Mesendoderm (in vitro differentiated cells): Measurements from ENCODE around the gene LCTL.
"Not testable (repeated sequence)": the region's sequence is repeated elsewhere in the genome, so short reads cannot be mapped to it uniquely, and the experiment has no call there.

Experiments
- DNase-seq: peaks from one replicate; pipeline ENCODE4 v3.0.0; 2013
- H2AK5ac ChIP-seq: 2 replicates; pipeline ENCODE4 v1.6.1; 2013; ENCODE audit warnings: low read length, inconsistent platforms
- H2BK120ac ChIP-seq: 2 replicates; pipeline ENCODE4 v1.6.1; 2013; ENCODE audit warnings: low read depth, mild to moderate bottlenecking, low read length, moderate library complexity, mixed read lengths
- H2BK15ac ChIP-seq: replicated peaks from 2 replicates; pipeline ENCODE4 v1.6.1; 2013; ENCODE audit warnings: low read depth, mild to moderate bottlenecking, moderate library complexity
- H2BK5ac ChIP-seq: 2 replicates; pipeline ENCODE4 v1.6.1; 2013; ENCODE audit warnings: low read length, inconsistent platforms
- H3K18ac ChIP-seq: 2 replicates; pipeline ENCODE4 v1.6.1; 2013; ENCODE audit warnings: mild to moderate bottlenecking, low read length, mixed read lengths
- H3K23ac ChIP-seq: one replicate; pipeline ENCODE4 v1.6.1; 2013; ENCODE audit warnings: low read length
- H3K27ac ChIP-seq: 2 replicates; pipeline ENCODE4 v1.5.1; 2013; ENCODE audit warnings: low read depth, mild to moderate bottlenecking, inconsistent platforms, low read length, moderate library complexity
- H3K27me3 ChIP-seq: 2 replicates; pipeline ENCODE4 v1.6.1; 2013; ENCODE audit warnings: low read length, control low read depth, mild to moderate bottlenecking, inconsistent platforms; ENCODE audit not compliant: insufficient read depth, poor library complexity
- H3K36me3 ChIP-seq: 2 replicates; pipeline ENCODE4 v1.6.1; 2013; ENCODE audit warnings: low read length, inconsistent platforms; ENCODE audit not compliant: control insufficient read depth, insufficient read depth
- H3K4ac ChIP-seq: one replicate; pipeline ENCODE4 v1.6.1; 2013; ENCODE audit warnings: low read depth, mild to moderate bottlenecking, low read length, moderate library complexity
- H3K4me1 ChIP-seq: 2 replicates; pipeline ENCODE4 v1.6.1; 2013; ENCODE audit warnings: low read depth, low read length, inconsistent platforms; ENCODE audit not compliant: control insufficient read depth
- H3K4me2 ChIP-seq: 2 replicates; pipeline ENCODE4 v1.6.1; 2013; ENCODE audit warnings: low read length
- H3K4me3 ChIP-seq: 2 replicates; pipeline ENCODE4 v1.5.1; 2013; ENCODE audit warnings: mild to moderate bottlenecking, low read length
- H3K56ac ChIP-seq: one replicate; pipeline ENCODE4 v1.6.1; 2013; ENCODE audit warnings: low read length
- H3K79me1 ChIP-seq: 2 replicates; pipeline ENCODE4 v1.6.1; 2013; ENCODE audit warnings: low read length, inconsistent platforms
- H3K79me2 ChIP-seq: 2 replicates; pipeline ENCODE4 v1.6.1; 2013; ENCODE audit warnings: mild to moderate bottlenecking, low read length; ENCODE audit not compliant: control insufficient read depth, insufficient read depth
- H3K9ac ChIP-seq: 2 replicates; pipeline ENCODE4 v1.6.1; 2013; ENCODE audit warnings: low read length, inconsistent platforms
- H4K5ac ChIP-seq: one replicate; pipeline ENCODE4 v1.6.1; 2013; ENCODE audit warnings: low read length
- H4K8ac ChIP-seq: one replicate; pipeline ENCODE4 v1.6.1; 2013; ENCODE audit warnings: low read depth, mild to moderate bottlenecking, control low read depth, low read length, moderate library complexity
- WGBS: extraction: QIAGEN DNeasy Blood & Tissue Kit; methylation state at CpG from one replicate; pipeline ENCODE4 v1.1.7; 2013; ENCODE audit warnings: low lambda C conversion rate, missing lambda C conversion rate; ENCODE audit not compliant: insufficient coverage; ENCODE audit errors: extremely low coverage; 5-methylcytosine and 5-hydroxymethylcytosine counted together

Gene LCTL

DNA sequence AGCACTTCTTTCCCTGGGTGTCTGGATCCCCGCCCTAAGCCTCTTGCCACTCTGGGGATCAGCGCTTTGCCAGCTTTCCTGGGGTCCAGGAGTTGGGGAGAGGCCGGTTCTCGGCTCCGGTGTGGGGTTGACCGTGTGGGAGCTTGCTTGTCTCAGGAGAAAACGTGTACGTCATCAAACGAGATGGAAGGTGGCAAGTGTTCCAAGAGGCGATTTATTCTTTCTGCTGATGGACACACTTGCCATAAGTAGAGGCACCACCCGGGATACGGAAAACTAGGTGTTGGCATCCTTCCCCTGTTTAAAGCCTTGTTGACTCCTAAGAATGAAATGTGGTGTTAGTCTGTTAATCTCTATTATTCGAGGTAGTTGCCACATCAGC lies 60.4 kb downstream of the LCTL start:
- Histone ChIP-seq H2BK15ac (no peak overlapping the region), H3K27ac (peak overlapping the region; percentile 71), H3K4me3 (peak overlapping the region; percentile 99), H4K5ac (no peak overlapping the region), H2BK5ac (peak overlapping the region; percentile 39), H3K4me1 (peaks cover 3% of the 10 kb centered on the region), H2AK5ac (peak overlapping the region; percentile 75), H3K56ac (peak overlapping the region; percentile 99), H3K18ac (peak overlapping the region; percentile 91), H3K79me1 (peaks cover 6% of the 10 kb centered on the region), H3K79me2 (peaks cover 46% of the 10 kb centered on the region), H3K23ac (peak overlapping the region; percentile 20), H3K9ac (peak overlapping the region; percentile 96), H3K36me3 (peaks cover 4% of the 10 kb centered on the region), H3K27me3 (no peaks in the 10 kb centered on the region), H2BK120ac (no peak overlapping the region), H3K4me2 (peak overlapping the region; percentile 89), H4K8ac (no peak overlapping the region), H3K4ac (peak overlapping the region; percentile 84)
- DNase-seq = no peak
- WGBS = no CpG with 5 or more reads among the region's 13 CpGs

DNA sequence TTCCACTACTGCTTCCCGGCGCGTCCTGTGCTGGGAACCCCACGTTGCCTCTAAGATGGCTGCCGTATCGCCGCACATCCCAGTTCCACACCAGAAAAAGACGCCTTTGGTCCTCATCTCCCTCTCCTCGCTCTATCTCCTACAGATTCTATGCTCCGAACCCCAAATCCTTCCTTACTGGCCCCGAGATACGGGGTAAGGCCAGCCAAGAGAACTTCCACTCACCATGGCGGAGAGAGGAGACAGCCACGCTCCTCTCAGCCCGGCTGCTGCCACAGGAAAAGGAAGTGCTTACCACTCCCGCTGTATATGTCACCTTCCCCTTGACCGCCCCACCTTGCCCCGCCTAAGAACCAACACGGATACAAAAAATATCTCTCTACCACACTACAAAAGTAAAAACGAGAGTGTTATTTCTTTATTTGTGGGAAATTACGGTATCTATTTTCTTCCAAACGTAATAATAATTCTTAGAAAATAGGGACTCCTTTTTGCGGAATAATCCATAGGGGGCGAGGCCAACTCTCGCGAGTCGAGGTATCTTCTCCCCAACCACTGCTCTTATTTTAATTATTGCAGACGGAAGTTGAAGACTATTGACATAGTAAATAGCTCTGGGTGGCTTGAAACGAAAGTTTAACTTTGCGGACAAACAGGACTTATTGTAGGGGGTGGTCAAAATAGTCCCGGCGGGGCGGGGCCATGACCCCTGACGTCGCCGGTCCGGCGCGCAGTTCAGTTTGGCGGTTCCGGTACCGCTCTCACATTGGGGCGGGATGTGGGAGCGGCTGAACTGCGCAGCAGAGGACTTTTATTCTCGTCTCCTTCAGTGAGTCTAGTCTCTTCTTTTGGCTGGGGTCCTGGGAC lies 61.0 kb downstream of the LCTL start, which contains the start of the genes RPL4 and ZWILCH:
RPL4 (minus strand) TSS at position 293 of the 867 bp plus-strand sequence; CDS start at position 228, 65 bp downstream.
ZWILCH (plus strand) TSS at position 764 of the 867 bp plus-strand sequence; CDS start at position 777, 13 bp downstream.
- Histone ChIP-seq H2AK5ac (peak within 1 kb of the TSS; percentile 96), H3K4me3 (peak within 1 kb of the TSS; percentile 99), H3K56ac (peak within 1 kb of the TSS; percentile 99), H3K23ac (peak within 1 kb of the TSS; percentile 20), H3K79me2 (peaks cover 46% of the 10 kb centered on the region), H3K9ac (peak within 1 kb of the TSS; percentile 96), H3K79me1 (peaks cover 6% of the 10 kb centered on the region), H3K4ac (peak within 1 kb of the TSS; percentile 95), H3K4me2 (peak within 1 kb of the TSS; percentile 89), H4K5ac (no peak within 1 kb of the TSS), H2BK120ac (no peak within 1 kb of the TSS), H3K18ac (peak within 1 kb of the TSS; percentile 91), H3K27ac (peak within 1 kb of the TSS; percentile 80), H3K36me3 (peaks cover 4% of the 10 kb centered on the region), H3K4me1 (peaks cover 3% of the 10 kb centered on the region), H2BK5ac (peak within 1 kb of the TSS; percentile 98), H3K27me3 (no peaks in the 10 kb centered on the region), H4K8ac (no peak within 1 kb of the TSS), H2BK15ac (no peak within 1 kb of the TSS)
- no CpG with 5 or more reads among the region's 46 CpGs for WGBS
- DNase-seq = peak; percentile 93

DNA sequence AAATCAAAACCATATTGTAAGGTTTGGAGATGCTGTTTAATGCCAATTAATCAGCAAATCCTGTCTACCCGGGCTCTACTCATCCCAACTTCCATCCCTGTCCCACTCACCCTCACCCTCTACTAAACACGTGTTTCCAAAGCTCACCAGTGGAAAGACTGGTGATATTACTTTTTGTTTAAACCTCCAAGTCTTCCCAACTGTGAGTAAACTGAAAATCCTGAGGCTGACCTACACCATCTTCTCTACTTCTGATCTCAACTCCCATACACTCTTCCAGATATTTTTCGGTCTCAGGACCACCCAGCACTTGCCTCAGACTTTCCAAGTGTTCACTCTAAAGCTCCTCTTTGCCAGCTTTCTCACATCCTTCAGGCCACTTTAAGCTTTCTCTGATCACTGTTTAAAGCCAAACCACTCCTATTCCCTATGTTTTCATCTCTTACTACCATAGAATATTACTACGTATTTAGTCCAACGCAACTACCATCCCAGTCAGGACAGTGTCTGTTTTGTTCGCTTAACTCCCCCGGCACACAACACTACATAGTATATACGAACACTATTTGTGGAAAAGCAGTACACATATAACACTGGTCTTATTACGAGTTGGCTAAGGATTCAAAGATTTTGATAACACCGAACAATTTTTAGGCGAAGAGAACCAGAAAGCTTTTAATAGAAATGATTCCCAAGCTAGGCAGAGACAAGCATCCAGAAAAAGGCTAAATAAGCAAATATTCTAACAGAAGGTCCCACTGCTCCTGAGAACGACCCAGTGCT lies 61.8 kb downstream of the LCTL start:
- H2BK120ac ChIP-seq = no peak overlapping the region
- peak overlapping the region; percentile 99 for H3K56ac ChIP-seq
- WGBS = no CpG with 5 or more reads among the region's 12 CpGs
- H2BK5ac ChIP-seq = peak overlapping the region; percentile 98
- H3K4me3 ChIP-seq = peak overlapping the region; percentile 99
- H3K27ac ChIP-seq = peak overlapping the region; percentile 80
- peaks cover 3% of the 10 kb centered on the region for H3K4me1 ChIP-seq
- no peak for DNase-seq
- H3K79me2 ChIP-seq = peaks cover 46% of the 10 kb centered on the region
- no peak overlapping the region for H2BK15ac ChIP-seq
- no peak overlapping the region for H4K8ac ChIP-seq
- no peaks in the 10 kb centered on the region for H3K27me3 ChIP-seq
- H3K36me3 ChIP-seq = peaks cover 4% of the 10 kb centered on the region
- peak overlapping the region; percentile 96 for H2AK5ac ChIP-seq
- peak overlapping the region; percentile 95 for H3K4ac ChIP-seq
- peak overlapping the region; percentile 71 for H3K4me2 ChIP-seq
- H3K79me1 ChIP-seq = peaks cover 6% of the 10 kb centered on the region
- no peak overlapping the region for H3K23ac ChIP-seq
- H3K18ac ChIP-seq = peak overlapping the region; percentile 65
- H4K5ac ChIP-seq = no peak overlapping the region
- H3K9ac ChIP-seq = peak overlapping the region; percentile 96

DNA sequence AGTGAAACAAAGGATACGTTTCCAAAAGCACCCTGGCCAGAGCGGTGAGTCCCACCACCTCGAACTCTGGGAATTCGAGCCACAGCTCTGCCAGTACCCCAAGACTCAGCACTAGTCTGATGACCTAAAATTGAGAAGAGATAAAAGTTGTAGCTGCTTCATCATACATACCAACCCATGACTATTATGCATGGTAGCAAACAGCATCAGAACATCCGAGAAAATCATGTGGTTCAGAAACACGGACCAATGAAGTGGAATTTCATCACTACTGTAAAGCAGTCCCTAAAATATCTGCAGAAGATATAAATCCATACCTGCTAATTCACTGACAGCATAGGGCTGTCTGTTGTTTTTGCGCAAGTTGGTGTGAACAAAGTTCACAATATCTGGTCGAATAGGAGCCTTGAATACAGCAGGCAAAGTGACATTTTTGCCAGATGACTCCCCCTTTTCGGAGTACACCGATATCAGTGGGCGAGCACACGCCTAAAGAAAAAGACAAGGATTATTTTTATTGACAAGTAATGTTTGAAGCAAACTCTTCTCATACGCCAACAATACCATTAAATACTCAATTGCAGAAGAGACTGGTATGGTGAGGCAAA lies 62.7 kb downstream of the LCTL start:
- Histone ChIP-seq H3K4me2 (peak overlapping the region; percentile 71), H3K9ac (peak overlapping the region; percentile 96), H3K4me3 (peak overlapping the region; percentile 99), H3K79me2 (peaks cover 46% of the 10 kb centered on the region), H3K56ac (peak overlapping the region; percentile 99)
- not testable (repeated sequence) for H2BK120ac ChIP-seq, H3K27ac ChIP-seq, H3K36me3 ChIP-seq, H4K8ac ChIP-seq, H3K18ac ChIP-seq, H3K4ac ChIP-seq, H3K27me3 ChIP-seq, DNase-seq, H4K5ac ChIP-seq, H2AK5ac ChIP-seq, H3K23ac ChIP-seq, H3K4me1 ChIP-seq, H3K79me1 ChIP-seq, H2BK15ac ChIP-seq, H2BK5ac ChIP-seq
- WGBS = no CpG with 5 or more reads among the region's 13 CpGs

DNA sequence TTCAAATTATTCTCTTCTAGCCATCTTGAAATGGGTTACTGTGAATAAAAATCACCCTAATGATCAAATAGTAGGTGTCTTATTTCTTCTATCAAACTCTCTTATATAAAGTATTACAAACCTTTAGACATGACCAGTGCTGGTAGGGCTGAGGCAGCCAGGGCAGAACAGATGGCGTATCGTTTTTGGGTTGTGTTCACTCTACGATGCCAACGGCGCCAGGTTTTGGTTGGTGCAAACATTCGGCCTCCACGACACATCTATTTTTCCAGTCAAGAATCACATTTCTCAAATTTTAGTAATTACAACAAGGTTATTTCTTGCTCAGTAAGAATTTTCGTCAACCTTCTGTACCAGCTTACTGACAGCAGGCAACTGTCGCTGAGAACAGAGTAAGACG lies 63.3 kb downstream of the LCTL start:
- no peak overlapping the region for H2AK5ac ChIP-seq
- H3K4ac ChIP-seq = no peak overlapping the region
- H3K18ac ChIP-seq = no peak overlapping the region
- peaks cover 6% of the 10 kb centered on the region for H3K79me1 ChIP-seq
- H3K4me1 ChIP-seq = peaks cover 3% of the 10 kb centered on the region
- H4K5ac ChIP-seq = no peak overlapping the region
- no peaks in the 10 kb centered on the region for H3K27me3 ChIP-seq
- no peak overlapping the region for H2BK5ac ChIP-seq
- peak overlapping the region; percentile 71 for H3K4me2 ChIP-seq
- no peak overlapping the region for H2BK120ac ChIP-seq
- no peak overlapping the region for H3K23ac ChIP-seq
- H2BK15ac ChIP-seq = no peak overlapping the region
- H3K36me3 ChIP-seq = peaks cover 10% of the 10 kb centered on the region
- no CpG with 5 or more reads among the region's 10 CpGs for WGBS
- H3K56ac ChIP-seq = peak overlapping the region; percentile 99
- no peak overlapping the region for H4K8ac ChIP-seq
- peaks cover 46% of the 10 kb centered on the region for H3K79me2 ChIP-seq
- peak overlapping the region; percentile 96 for H3K9ac ChIP-seq
- H3K4me3 ChIP-seq = peak overlapping the region; percentile 99
- H3K27ac ChIP-seq = no peak overlapping the region
- DNase-seq = no peak
